HUES48 (cell line): Measurements from ENCODE around the gene RNF115.
"Not testable (repeated sequence)": the region's sequence is repeated elsewhere in the genome, so short reads cannot be mapped to it uniquely, and the experiment has no call there.

Experiments used
- H3K27ac ChIP-seq: one replicate; pipeline ENCODE4 v1.7.0; 2013; ENCODE audit warnings: low read depth, low read length, inconsistent platforms
- H3K27me3 ChIP-seq: 2 replicates; pipeline ENCODE4 v1.6.1; 2013; ENCODE audit warnings: mild to moderate bottlenecking, low read length; ENCODE audit not compliant: control insufficient read depth, insufficient read depth
- H3K36me3 ChIP-seq: 2 replicates; pipeline ENCODE4 v1.6.1; 2013; ENCODE audit warnings: low read length; ENCODE audit not compliant: control insufficient read depth, insufficient read depth
- H3K4me1 ChIP-seq: 2 replicates; pipeline ENCODE4 v1.6.1; 2013; ENCODE audit warnings: mild to moderate bottlenecking, low read length; ENCODE audit not compliant: control insufficient read depth, insufficient read depth
- H3K4me3 ChIP-seq: 2 replicates; pipeline ENCODE4 v1.5.1; 2013; ENCODE audit warnings: mild to moderate bottlenecking, low read depth, low read length
- H3K9ac ChIP-seq: 2 replicates; pipeline ENCODE4 v1.6.1; 2013; ENCODE audit warnings: mild to moderate bottlenecking, low read depth, low read length, moderate library complexity
- H3K9me3 ChIP-seq: 2 replicates; pipeline ENCODE4 v1.6.1; 2013; ENCODE audit warnings: low read length; ENCODE audit not compliant: control insufficient read depth, insufficient read depth

RNF115 gene

GRCh38 chr1:145849356-145850160, 25.7 kb upstream of the RNF115 start:
- peaks cover 67% of the 10 kb centered on the region for H3K36me3 ChIP-seq
- no peak overlapping the region for H3K4me3 ChIP-seq
- H3K9ac ChIP-seq, result no peak overlapping the region
- H3K9me3 ChIP-seq, result no peaks in the 10 kb centered on the region
- no peak overlapping the region for H3K27ac ChIP-seq
- H3K4me1 ChIP-seq, result peaks cover 5% of the 10 kb centered on the region; the same call in 1 of the 2 replicates
- H3K27me3 ChIP-seq, result 0 out of 2 replicates have a peak, but pooled peaks cover 4% of the 10 kb centered on the region

- Histone ChIP-seq H3K9ac (no peak overlapping the region), H3K27me3 (0 out of 2 replicates have a peak, but pooled peaks cover 4% of the 10 kb centered on the region), H3K4me1 (peaks cover 5% of the 10 kb centered on the region; the same call in 1 of the 2 replicates), H3K36me3 (peaks cover 58% of the 10 kb centered on the region), H3K9me3 (no peaks in the 10 kb centered on the region), H3K27ac (no peak overlapping the region), H3K4me3 (no peak overlapping the region)
These were observed 23.9 kb upstream of the RNF115 start for GRCh38 chr1:145847827-145848226.

- Histone ChIP-seq H3K36me3 (peaks cover 62% of the 10 kb centered on the region), H3K4me1 (peaks cover 5% of the 10 kb centered on the region; the same call in 1 of the 2 replicates), H3K27me3 (0 out of 2 replicates have a peak, but pooled peaks cover 4% of the 10 kb centered on the region), H3K4me3 (peak overlapping the region; percentile 77), H3K27ac (no peak overlapping the region), H3K9ac (peak overlapping the region; percentile 68), H3K9me3 (no peaks in the 10 kb centered on the region)
These were observed 22.3 kb upstream of the RNF115 start for GRCh38 chr1:145846201-145846612.

- H3K9ac ChIP-seq, result peak within 1 kb of the TSS; percentile 68
- H3K9me3 ChIP-seq, result no peaks in the 10 kb centered on the region
- H3K36me3 ChIP-seq, result peaks cover 62% of the 10 kb centered on the region
- peaks cover 5% of the 10 kb centered on the region; the same call in 1 of the 2 replicates for H3K4me1 ChIP-seq
- 0 out of 2 replicates have a peak, but pooled peaks cover 4% of the 10 kb centered on the region for H3K27me3 ChIP-seq
- H3K4me3 ChIP-seq, result peak within 1 kb of the TSS; percentile 77
- peak within 1 kb of the TSS; percentile 52 for H3K27ac ChIP-seq
These were observed 21.7 kb upstream of the RNF115 start, which contains the start of gene NUDT17 for GRCh38 chr1:145845514-145846161. TSS of gene NUDT17 (plus strand) at chr1:145845630. CDS start at chr1:145845641, 11 bp downstream.

- Histone ChIP-seq H3K4me3 (peak overlapping the region; percentile 77), H3K27ac (no peak overlapping the region), H3K4me1 (peaks cover 5% of the 10 kb centered on the region; the same call in 1 of the 2 replicates), H3K9ac (no peak overlapping the region), H3K27me3 (0 out of 2 replicates have a peak, but pooled peaks cover 4% of the 10 kb centered on the region), H3K36me3 (peaks cover 60% of the 10 kb centered on the region), H3K9me3 (no peaks in the 10 kb centered on the region)
These were observed 21.2 kb upstream of the RNF115 start for GRCh38 chr1:145845144-145845513.

GRCh38 chr1:145843031-145843430, 19.1 kb upstream of the RNF115 start:
- peaks cover 60% of the 10 kb centered on the region for H3K36me3 ChIP-seq
- peaks cover 5% of the 10 kb centered on the region; the same call in 1 of the 2 replicates for H3K4me1 ChIP-seq

GRCh38 chr1:145837656-145838055, 13.8 kb upstream of the RNF115 start:
- Histone ChIP-seq H3K9me3 (no peaks in the 10 kb centered on the region), H3K27me3 (no peaks in the 10 kb centered on the region), H3K4me1 (no peaks in the 10 kb centered on the region), H3K27ac (no peak overlapping the region), H3K9ac (no peak overlapping the region), H3K36me3 (peaks cover 98% of the 10 kb centered on the region), H3K4me3 (no peak overlapping the region)

More at GRCh38 chr1:145843031-145843430, 19.1 kb upstream of the RNF115 start:
- H3K9ac ChIP-seq, result no peak overlapping the region
- H3K9me3 ChIP-seq, result no peaks in the 10 kb centered on the region
- H3K27me3 ChIP-seq, result 0 out of 2 replicates have a peak, but pooled peaks cover 4% of the 10 kb centered on the region
- H3K27ac ChIP-seq, result no peak overlapping the region
- H3K4me3 ChIP-seq, result no peak overlapping the region

- H3K9ac ChIP-seq, H3K4me3 ChIP-seq, H3K27ac ChIP-seq, H3K4me1 ChIP-seq, H3K9me3 ChIP-seq, H3K27me3 ChIP-seq: not testable (repeated sequence)
- H3K36me3 ChIP-seq, result peaks cover 96% of the 10 kb centered on the region
These were observed 6.9 kb upstream of the RNF115 start for GRCh38 chr1:145830810-145831209.

- H3K4me1 ChIP-seq, result no peaks in the 10 kb centered on the region
- no peak overlapping the region for H3K27ac ChIP-seq
- H3K4me3 ChIP-seq, result no peak overlapping the region
- H3K36me3 ChIP-seq, result peaks cover 77% of the 10 kb centered on the region
- H3K9me3 ChIP-seq, result no peaks in the 10 kb centered on the region
- no peaks in the 10 kb centered on the region for H3K27me3 ChIP-seq
- H3K9ac ChIP-seq, result no peak overlapping the region
These were observed 4.6 kb upstream of the RNF115 start for GRCh38 chr1:145828367-145829026.

- peaks cover 72% of the 10 kb centered on the region for H3K36me3 ChIP-seq
These were observed 4.1 kb upstream of the RNF115 start for GRCh38 chr1:145827966-145828365.

More at GRCh38 chr1:145827966-145828365, 4.1 kb upstream of the RNF115 start:
- Histone ChIP-seq H3K27me3 (no peaks in the 10 kb centered on the region), H3K27ac (no peak overlapping the region), H3K4me1 (no peaks in the 10 kb centered on the region), H3K4me3 (no peak overlapping the region), H3K9ac (no peak overlapping the region), H3K9me3 (no peaks in the 10 kb centered on the region)
